Stimulated activated CD4-positive, alpha-beta T cell treated with anti-CD3 and anti-CD28 coated beads, TNF-alpha, amount 100 ng/mL, for 24 hours (primary cell): Measurements from ENCODE around the gene SLC7A9.
"Not testable (repeated sequence)": the region's sequence is repeated elsewhere in the genome, so short reads cannot be mapped to it uniquely, and the experiment has no call there.

Experiments
- DNase-seq, 3 experiments: peaks; one replicate each; pipeline ENCODE4 v3.0.0-alpha.2; 2020; ENCODE audit warnings: low read depth in 3 of 3

The SLC7A9 gene

DNA sequence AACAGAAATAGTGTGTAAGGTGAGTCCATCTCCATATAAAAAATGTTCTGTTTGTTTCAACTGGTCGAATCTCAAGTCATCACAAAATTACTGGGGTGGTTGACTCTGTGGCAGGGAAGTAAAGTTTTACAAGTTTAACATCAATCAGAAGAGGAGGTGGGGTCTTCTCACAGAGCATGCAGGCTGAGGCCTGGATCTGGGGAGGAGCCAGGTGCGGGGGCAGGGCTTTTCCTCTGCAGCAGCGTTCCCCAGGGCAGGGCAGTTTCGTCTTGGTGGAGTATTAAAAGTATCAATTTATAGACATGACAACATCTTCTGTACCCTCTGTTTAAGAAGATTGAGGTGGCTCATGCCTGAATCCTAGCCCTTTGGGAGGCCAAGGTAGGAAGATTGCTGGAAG is 68.8 kb downstream of the SLC7A9 start:
- no peak for DNase-seq

DNA sequence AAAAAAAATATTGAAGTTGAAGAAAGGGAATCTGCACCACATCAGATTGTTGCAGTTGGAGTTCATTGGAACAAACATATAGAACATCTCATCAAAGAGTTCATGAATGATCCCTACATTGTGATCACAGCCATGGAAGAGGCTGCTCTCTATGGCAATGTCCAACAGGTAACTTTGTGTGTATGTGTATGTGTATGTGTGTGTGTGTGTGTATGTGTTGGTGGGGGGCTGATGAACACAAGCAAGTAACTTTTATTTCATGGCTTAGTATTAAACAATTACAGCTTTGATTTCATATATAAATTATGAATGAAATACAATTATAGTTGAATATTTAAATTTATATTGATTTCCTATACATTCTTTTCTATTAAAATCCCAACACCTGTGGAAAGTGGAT is 69.4 kb downstream of the SLC7A9 start:
- no peak for DNase-seq

DNA sequence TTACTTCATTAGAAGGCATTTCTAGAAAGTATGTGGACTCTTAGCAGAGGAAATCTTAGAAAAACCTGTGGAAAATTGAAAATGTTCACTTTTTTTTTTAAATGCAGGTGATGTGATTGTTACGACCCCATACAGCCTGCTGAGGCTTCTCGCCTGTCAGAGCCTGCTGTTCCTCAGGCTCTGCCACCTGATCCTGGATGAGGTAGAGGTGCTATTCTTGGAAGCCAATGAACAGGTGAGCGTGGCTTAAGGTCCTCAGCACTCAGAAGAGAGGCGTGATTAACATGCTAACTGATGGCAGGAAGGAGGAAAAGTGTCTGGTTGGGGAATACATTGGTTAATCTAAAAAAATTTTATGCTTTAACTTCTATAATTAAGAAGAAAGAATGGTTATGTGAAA is 71.4 kb downstream of the SLC7A9 start:
- no peak for DNase-seq

DNA sequence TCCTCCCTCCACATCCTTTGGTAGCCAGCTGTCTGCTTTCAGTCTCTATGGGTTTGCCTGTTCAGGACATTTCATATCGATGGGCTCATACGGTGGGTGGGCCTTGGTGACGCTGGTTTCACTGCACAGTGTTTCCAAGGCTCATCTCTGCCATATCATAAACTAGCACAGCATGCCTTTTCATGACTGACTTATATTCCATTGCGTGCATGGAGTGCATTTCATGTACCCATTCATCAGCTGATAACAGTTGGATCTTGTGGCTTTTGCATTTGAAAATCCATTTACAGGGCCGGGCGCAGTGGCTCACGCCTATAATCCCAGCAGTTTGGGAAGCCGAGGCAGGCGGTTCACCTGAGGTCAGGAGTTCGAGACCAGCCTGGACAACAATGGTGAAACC is 80.1 kb downstream of the SLC7A9 start:
- DNase-seq: no peak

DNA sequence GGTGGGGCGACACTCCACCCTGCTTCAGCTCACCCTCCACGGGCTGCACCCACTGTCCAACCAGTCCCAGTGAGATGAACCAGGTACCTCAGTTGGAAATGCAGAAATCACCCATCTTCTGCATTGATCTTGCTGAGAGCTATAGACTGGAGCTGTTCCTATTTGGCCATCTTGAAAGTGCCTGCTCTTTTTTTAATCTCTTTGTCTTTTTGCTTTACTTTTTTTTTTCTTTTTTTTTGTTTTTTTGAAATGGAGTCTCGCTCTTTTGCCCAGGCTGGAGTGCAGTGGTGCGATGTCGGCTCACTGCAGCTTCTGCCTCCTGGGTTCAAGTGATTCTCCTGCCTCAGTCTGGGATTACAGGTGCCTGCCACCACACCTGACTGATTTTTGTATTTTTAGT is 81.7 kb downstream of the SLC7A9 start:
- not testable (repeated sequence) for DNase-seq

DNA sequence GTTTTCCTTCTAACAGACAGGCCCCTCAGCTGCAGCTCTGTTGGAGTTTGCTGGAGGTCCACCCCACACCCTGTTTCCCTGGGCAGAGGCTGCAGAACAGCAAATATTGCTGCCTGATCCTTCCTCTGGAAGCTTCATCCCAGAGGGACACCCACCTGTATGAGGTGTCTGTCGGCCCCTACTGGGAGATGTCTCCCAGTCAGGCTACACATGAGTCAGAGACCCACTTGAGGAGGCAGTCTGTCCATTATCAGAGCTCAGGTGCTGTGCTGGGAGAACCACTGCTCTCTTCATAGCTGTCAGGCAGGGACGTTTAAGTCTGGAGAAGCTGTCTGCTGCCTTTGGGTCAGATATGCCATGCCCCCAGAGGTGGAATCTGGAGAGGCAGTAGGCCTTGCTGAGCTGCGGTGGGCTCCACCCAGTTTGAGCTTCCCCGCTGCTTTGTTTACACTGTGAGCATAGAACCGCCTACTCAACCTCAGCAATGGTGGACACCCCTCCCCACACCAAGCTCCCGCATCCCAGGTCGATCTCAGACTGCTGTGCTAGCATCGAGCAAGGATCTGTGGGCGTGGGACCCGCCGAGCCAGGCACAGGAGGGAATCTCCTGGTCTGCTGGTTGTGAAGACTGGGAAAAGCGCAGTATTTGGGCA is 82.3 kb downstream of the SLC7A9 start:
- not testable (repeated sequence) for DNase-seq

DNA sequence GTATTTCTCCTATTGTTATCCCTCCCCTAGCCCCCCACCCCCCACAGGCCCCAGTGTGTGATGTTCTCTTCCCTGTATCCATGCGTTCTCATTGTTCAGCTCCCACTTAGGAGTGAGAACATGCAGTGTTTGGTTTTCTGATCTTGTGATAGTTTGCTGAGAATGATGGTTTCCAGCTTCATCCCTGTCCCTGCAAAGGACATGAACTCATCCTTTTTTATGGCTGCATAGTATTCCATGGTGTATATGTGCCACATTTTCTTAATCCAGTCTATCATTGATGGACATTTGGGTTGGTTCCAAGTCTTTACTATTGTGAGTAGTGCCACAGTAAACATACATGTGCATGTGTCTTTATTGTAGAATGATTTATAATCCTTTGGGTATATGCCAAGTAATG is 87.5 kb downstream of the SLC7A9 start:
- DNase-seq: not testable (repeated sequence)

DNA sequence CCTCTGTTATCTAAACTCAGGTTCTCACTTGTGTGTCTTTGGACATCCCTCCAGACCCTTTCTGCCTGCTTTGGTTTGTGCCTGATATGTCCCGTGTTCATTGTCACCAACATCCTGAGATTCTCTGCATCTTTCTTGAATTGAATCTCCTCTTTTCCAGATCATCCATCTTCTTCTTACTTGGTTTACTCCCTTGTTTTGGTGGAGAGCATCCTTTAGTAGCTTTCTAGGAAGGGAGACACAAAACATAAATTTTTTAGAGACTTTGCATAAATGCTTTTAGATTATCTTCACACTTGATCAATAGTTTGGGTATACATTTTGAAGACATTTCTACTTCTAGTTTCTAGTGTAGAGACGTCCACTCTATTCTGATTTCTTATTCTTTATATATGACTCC is 88.3 kb downstream of the SLC7A9 start:
- DNase-seq: no peak
